GM12878 (cell line): ENCODE data around the gene KRTAP2-1. TPM values are rescaled to one million over a fixed set of nuclear protein-coding genes. Genes with fewer than 3 reads are reported as not detected.
A peak's percentile ranks its signal among the peaks of the same experiment; 100 is the strongest.

Experiments used
- ATAC-seq: fragments of 200-7000 bp; cut with Tn5 transposase; 3 replicates; pipeline ENCODE4 v1.9.1; 2020; ENCODE audit warnings: mild to moderate bottlenecking, moderate library complexity
- BruUV-seq: library from RNA; stranded (reverse); fragments of 400-500 nt; replicated peaks from 2 replicates; lab custom pipeline; 2021; lab: Mats Ljungman, UMichigan
- CTCF ChIA-PET: fragments of 300-600 bp; sonication (Branson Sonifier 250); formaldehyde crosslinking; extraction: SDS; loops from one replicate; lab custom pipeline; 2021; ENCODE audit warnings: inconsistent platforms; lab: Yijun Ruan, JAX
- POLR2A ChIA-PET: fragments of 350-600 bp; formaldehyde crosslinking; extraction: SDS; loops from one replicate; lab custom pipeline; 2021; ENCODE audit warnings: inconsistent platforms; lab: Charles Lee
- RAD21 ChIA-PET: fragments of 300-600 bp; sonication (Branson Sonifier 250); formaldehyde crosslinking; loops from one replicate; lab custom pipeline; 2023; ENCODE audit warnings: antibody characterized with exemption; ENCODE audit not compliant: unreplicated experiment; lab: Charles Lee
- SMC1A ChIA-PET: fragments of 300-600 bp; sonication (Branson Sonifier 250); formaldehyde crosslinking; loops from one replicate; lab custom pipeline; 2023; ENCODE audit not compliant: unreplicated experiment, uncharacterized antibody; lab: Charles Lee
- DNase-seq: peaks from one replicate; pipeline ENCODE4 v3.0.0-alpha.2; 2011; ENCODE audit warnings: low read depth, low spot score
- FAIRE-seq: peaks from 3 replicates; lab custom pipeline; 2011; peaks lifted over from hg19 to GRCh38; lab: Jason Lieb, UNC
- H2AFZ ChIP-seq: 2 replicates; pipeline ENCODE4 v1.6.0; 2011; ENCODE audit warnings: low read depth, low read length, control low read depth; ENCODE audit not compliant: control insufficient read depth
- H3K27ac ChIP-seq: 2 replicates; pipeline ENCODE4 v1.5.1; 2011; ENCODE audit warnings: control low read depth; ENCODE audit not compliant: control insufficient read depth, insufficient read depth
- H3K27me3 ChIP-seq, 2 experiments: replicated peaks in 1 of 2; 2 replicates each; pipeline versions ENCODE4 v1.6.0 to v1.6.1; 2011; ENCODE audit warnings: low read length in 1 of 2; ENCODE audit not compliant: control insufficient read depth in 2 of 2, insufficient read depth in 2 of 2
- H3K36me3 ChIP-seq, 2 experiments: 2 replicates each; pipeline ENCODE4 v1.5.1; 2011; ENCODE audit warnings: low read length in 1 of 2; ENCODE audit not compliant: control insufficient read depth in 2 of 2, insufficient read depth in 2 of 2
- H3K4me1 ChIP-seq: 2 replicates; pipeline ENCODE4 v1.6.1; 2011; ENCODE audit warnings: mild to moderate bottlenecking, low read length, moderate library complexity, mixed read lengths; ENCODE audit not compliant: control insufficient read depth, insufficient read depth
- H3K4me2 ChIP-seq: 2 replicates; pipeline ENCODE4 v1.6.0; 2011; ENCODE audit warnings: control low read depth; ENCODE audit not compliant: control insufficient read depth, insufficient read depth
- H3K4me3 ChIP-seq: fragments of 200-600 bp; sonication (generic); 2 replicates; pipeline ENCODE4 v1.5.1; 2016
- H3K79me2 ChIP-seq: 2 replicates; pipeline ENCODE4 v1.6.0; 2011; ENCODE audit warnings: low read length; ENCODE audit not compliant: control insufficient read depth, insufficient read depth
- H3K9ac ChIP-seq: 2 replicates; pipeline ENCODE4 v1.8.0; 2011; ENCODE audit warnings: low read length, control low read depth, mixed read lengths; ENCODE audit not compliant: control insufficient read depth, insufficient read depth
- H3K9me3 ChIP-seq: replicated peaks from 3 replicates; pipeline ENCODE4 v1.5.1; 2011; ENCODE audit warnings: mild to moderate bottlenecking, low read length; ENCODE audit not compliant: control insufficient read depth, insufficient read depth
- H4K20me1 ChIP-seq: 2 replicates; pipeline ENCODE4 v1.6.0; 2011; ENCODE audit not compliant: control insufficient read depth, insufficient read depth
- CUX1 ChIP-seq: IDR thresholded peaks from 2 replicates; pipeline ENCODE4 v1.6.1; 2012; ENCODE audit warnings: improper control_type of control experiment, low read depth, low read length; ENCODE audit not compliant: insufficient replicate concordance
- RCOR1 ChIP-seq: conservative IDR thresholded peaks from 2 replicates; pipeline ENCODE4 v1.6.1; 2012; ENCODE audit warnings: low read depth, low read length, improper control_type of control experiment
- RELA ChIP-seq: fragments of 450-650 bp; IDR thresholded peaks from 2 replicates; pipeline ENCODE4 v1.8.0; 2014; ENCODE audit warnings: borderline replicate concordance; ENCODE audit not compliant: partially characterized antibody
- ZBED1 ChIP-seq: IDR thresholded peaks from 2 replicates; pipeline ENCODE4 v1.6.1; 2016; ENCODE audit warnings: borderline replicate concordance
- ZBTB33 ChIP-seq: fragments of 450-650 bp; IDR thresholded peaks from 2 replicates; pipeline ENCODE4 v1.6.1; 2017; ENCODE audit warnings: mild to moderate bottlenecking
- WGBS: methylation state at CpG from one replicate; pipeline ENCODE4 v1.1.6; 2016; ENCODE audit warnings: low lambda C conversion rate; ENCODE audit not compliant: insufficient replicate concordance, insufficient coverage; ENCODE audit errors: missing lambda C conversion rate; 5-methylcytosine and 5-hydroxymethylcytosine counted together
- in situ Hi-C: fragments of 300-500 bp; cut with MboI; formaldehyde crosslinking; loops from 9 replicates; pipeline ENCODE4 v1.14.3; 2018; ENCODE audit warnings: mixed read lengths
- intact Hi-C: fragments of 100-400 bp; cut with micrococcal nuclease; formaldehyde crosslinking; loops from one replicate; pipeline ENCODE4 v1.14.2; 2022; ENCODE audit not compliant: unreplicated experiment
- polyA plus RNA-seq, 11 experiments: library from polyadenylated mRNA; depleted of rRNA in 4 of 11; unstranded in 6 of 11; stranded (reverse) in 5 of 11; fragments of >200 nt; fragmentation: Nextera tagmentation in 4 of 11; fragmentation: Illumina TruSeq in 1 of 11; extraction: Ambion mirVana in 4 of 11; extraction: Trizol in 1 of 11; gene quantifications; 1 replicate in 1 of 11; 2 replicates in 10 of 11; pipeline versions ENCODE4 v1.2.1 to v1.2.3, GENCODE V29; 2011 to 2016; ENCODE audit warnings: inconsistent platforms in 2 of 11, missing spikeins in 2 of 11, low read depth in 1 of 11
- total RNA-seq, 4 experiments: library from RNA; depleted of rRNA in 3 of 4; stranded (reverse); fragments of >200 nt in 3 of 4; fragmentation: Illumina TruSeq in 1 of 4; extraction: Trizol in 1 of 4; gene quantifications; 2 replicates each; pipeline versions ENCODE4 v1.2.1 to v1.2.3, GENCODE V29; 2013 to 2021

The KRTAP2-1 gene
- total and polyA plus RNA-seq, 10 of the 15 experiments (the other 5 are each of a cell fraction or from before 2014, with no cell fraction given), result not detected

GRCh38 chr17:41076788-41077187 is 29.7 kb upstream of the KRTAP2-1 start (continued):
- TF ChIP-seq CUX1 (no peak), RCOR1 (no peak), ZBED1 (no peak), ZBTB33 (no peak)

GRCh38 chr17:41073676-41074075 is 26.6 kb upstream of the KRTAP2-1 start:
- FAIRE-seq, result peak; percentile 56
- in situ Hi-C loops (no loop called here), intact Hi-C loops (no loop called here)
- no peak for TF ChIP-seq RELA
- 0% methylated on average over 2 of the region's 2 CpGs for WGBS
- Histone ChIP-seq H3K4me2 (no peak overlapping the region), H3K9ac (no peak overlapping the region), H3K36me3 (no peaks in the 10 kb centered on the region), H4K20me1 (no peaks in the 10 kb centered on the region), H2AFZ (no peak overlapping the region), H3K27me3 (no peaks in the 10 kb centered on the region; a peak in 1 of 4 replicates), H3K27ac (no peak overlapping the region), H3K79me2 (no peaks in the 10 kb centered on the region), H3K4me1 (no peaks in the 10 kb centered on the region), H3K4me3 (no peak overlapping the region), H3K9me3 (no peaks in the 10 kb centered on the region)
- CTCF ChIA-PET, result interaction anchor here (0.6 kb wide), 1 partner anchor 212 kb away, joined by 4 read pairs; no protein-coding TSS in a partner anchor
- RAD21 ChIA-PET, result no interaction called here
- ATAC-seq, result no peak
- SMC1A ChIA-PET, result interaction anchor here (0.7 kb wide), 1 partner anchor 163 kb away, joined by 3 read pairs; no protein-coding TSS in a partner anchor
- no peak for DNase-seq
- POLR2A ChIA-PET, result no interaction called here
- no TSS peak for BruUV-seq
